Endothelial cell (in vitro differentiated cells): ENCODE measurements around the gene COL19A1. TPM values are rescaled to one million over a fixed set of nuclear protein-coding genes. Genes with fewer than 3 reads are reported as not detected.

Experiments
- DNase-seq: peaks from one replicate; pipeline ENCODE4 v3.0.0; 2021; ENCODE audit warnings: low spot score
- H3K27ac Mint-ChIP-seq: one replicate; pipeline ENCODE4 v1.8.0; 2021; ENCODE audit warnings: mixed read lengths, inconsistent platforms; ENCODE audit not compliant: unreplicated experiment
- H3K27me3 Mint-ChIP-seq: one replicate; pipeline ENCODE4 v1.8.0; 2021; ENCODE audit warnings: mild to moderate bottlenecking, moderate library complexity, mixed read lengths, inconsistent platforms; ENCODE audit not compliant: unreplicated experiment
- H3K36me3 Mint-ChIP-seq: one replicate; pipeline ENCODE4 v1.8.0; 2021; ENCODE audit warnings: mild to moderate bottlenecking, low read depth, mixed read lengths, inconsistent platforms; ENCODE audit not compliant: unreplicated experiment
- H3K4me1 Mint-ChIP-seq: one replicate; pipeline ENCODE4 v1.8.0; 2021; ENCODE audit warnings: mild to moderate bottlenecking, mixed read lengths, inconsistent platforms; ENCODE audit not compliant: unreplicated experiment
- H3K4me3 Mint-ChIP-seq: one replicate; pipeline ENCODE4 v1.8.0; 2021; ENCODE audit warnings: mild to moderate bottlenecking, mixed read lengths, inconsistent platforms; ENCODE audit not compliant: unreplicated experiment
- H3K9me3 Mint-ChIP-seq: one replicate; pipeline ENCODE4 v1.8.0; 2021; ENCODE audit warnings: mixed read lengths, inconsistent platforms; ENCODE audit not compliant: unreplicated experiment
- total RNA-seq: library from RNA; stranded (reverse); fragmentation: NEBNext Ultra II Directional; extraction: Animal tissue kit (Norgen Biotek cat#: 25700); gene quantifications from one replicate; pipeline ENCODE4 v1.2.1, GENCODE V29; 2021; ENCODE audit not compliant: unreplicated experiment
- TF ChIP-seq, protein P1 (sequence below): fragments of 200-600 bp; sonication (generic); IDR thresholded peaks from one replicate; pipeline ENCODE4 v1.5.0; 2021; ENCODE audit warnings: antibody characterized with exemption; ENCODE audit not compliant: unreplicated experiment

The COL19A1 gene
- total RNA-seq, 1 donor from 2014 or later: 0.33 TPM

DNA sequence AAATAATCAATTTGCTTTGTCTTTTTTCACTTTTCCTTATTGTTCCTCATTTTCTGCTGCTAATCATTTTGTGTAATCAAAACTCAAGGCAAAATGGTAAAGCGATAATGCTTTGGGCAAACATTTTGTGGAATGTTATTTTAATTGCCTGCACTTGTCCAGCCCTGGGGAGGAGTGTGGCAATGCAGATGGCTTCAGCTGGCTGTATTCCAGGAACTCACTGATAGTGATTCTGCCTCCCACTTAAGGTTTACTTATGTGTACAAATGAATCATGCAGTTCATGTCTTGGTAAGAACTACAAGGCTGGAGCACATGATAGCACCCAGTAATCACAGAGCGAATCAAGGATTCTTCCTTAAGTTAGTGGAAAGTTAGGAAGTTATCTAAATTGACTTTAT lies 107.8 kb downstream of the COL19A1 start:
- TF ChIP-seq, protein P1, sequence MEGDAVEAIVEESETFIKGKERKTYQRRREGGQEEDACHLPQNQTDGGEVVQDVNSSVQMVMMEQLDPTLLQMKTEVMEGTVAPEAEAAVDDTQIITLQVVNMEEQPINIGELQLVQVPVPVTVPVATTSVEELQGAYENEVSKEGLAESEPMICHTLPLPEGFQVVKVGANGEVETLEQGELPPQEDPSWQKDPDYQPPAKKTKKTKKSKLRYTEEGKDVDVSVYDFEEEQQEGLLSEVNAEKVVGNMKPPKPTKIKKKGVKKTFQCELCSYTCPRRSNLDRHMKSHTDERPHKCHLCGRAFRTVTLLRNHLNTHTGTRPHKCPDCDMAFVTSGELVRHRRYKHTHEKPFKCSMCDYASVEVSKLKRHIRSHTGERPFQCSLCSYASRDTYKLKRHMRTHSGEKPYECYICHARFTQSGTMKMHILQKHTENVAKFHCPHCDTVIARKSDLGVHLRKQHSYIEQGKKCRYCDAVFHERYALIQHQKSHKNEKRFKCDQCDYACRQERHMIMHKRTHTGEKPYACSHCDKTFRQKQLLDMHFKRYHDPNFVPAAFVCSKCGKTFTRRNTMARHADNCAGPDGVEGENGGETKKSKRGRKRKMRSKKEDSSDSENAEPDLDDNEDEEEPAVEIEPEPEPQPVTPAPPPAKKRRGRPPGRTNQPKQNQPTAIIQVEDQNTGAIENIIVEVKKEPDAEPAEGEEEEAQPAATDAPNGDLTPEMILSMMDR: no peak
- Mint-ChIP-seq H3K4me1 (peaks cover 2% of the 10 kb centered on the region), H3K27ac (no peak overlapping the region), H3K9me3 (no peaks in the 10 kb centered on the region), H3K36me3 (no peaks in the 10 kb centered on the region), H3K27me3 (no peaks in the 10 kb centered on the region), H3K4me3 (no peak overlapping the region)
- no peak for DNase-seq

DNA sequence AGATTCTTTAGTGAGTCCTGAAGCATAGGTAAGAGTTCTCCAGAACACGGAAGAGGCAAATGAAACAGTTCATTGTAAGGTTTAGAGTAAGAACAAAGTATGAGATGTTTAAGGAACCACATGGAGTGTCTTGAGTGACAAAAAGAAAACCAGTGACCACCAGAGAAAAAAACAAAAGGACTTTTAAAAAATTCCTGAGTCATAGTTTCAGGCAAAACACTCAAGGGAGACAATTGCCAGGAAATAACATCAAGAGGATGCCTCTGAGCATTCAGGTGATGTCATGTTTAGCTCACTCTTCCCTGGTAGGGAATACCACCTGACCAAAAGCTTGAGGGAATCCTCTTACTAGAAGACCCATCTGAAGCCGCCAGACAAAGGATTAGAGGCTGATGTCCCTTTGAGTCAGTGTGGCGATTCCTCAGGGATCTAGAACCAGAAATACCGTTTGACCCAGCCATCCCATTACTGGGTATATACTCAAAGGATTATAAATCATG lies 110.3 kb downstream of the COL19A1 start:
- Mint-ChIP-seq H3K27me3 (no peaks in the 10 kb centered on the region), H3K4me1 (peaks cover 2% of the 10 kb centered on the region), H3K4me3 (no peak overlapping the region), H3K27ac (no peak overlapping the region), H3K9me3 (no peaks in the 10 kb centered on the region), H3K36me3 (no peaks in the 10 kb centered on the region)
- TF ChIP-seq, protein P1: no peak
- no peak for DNase-seq

DNA sequence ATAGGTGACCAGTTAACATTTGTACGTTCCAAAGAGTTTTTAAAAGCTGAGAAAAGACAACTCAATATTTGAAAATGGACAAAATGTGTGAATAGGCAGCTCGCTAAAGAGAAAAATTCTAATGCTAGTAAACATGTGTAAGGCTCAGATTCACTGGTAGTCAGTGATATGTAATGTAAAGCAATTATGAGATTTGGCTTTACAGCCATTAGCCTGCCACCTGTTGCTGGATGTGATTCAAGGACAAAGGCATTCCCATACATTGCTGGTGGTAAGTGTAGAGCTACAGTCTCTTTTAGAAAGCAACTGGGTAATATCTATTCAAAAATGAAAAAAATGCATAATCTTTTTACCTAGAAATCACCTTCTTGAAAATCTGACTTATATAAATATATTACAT lies 114.3 kb downstream of the COL19A1 start:
- DNase-seq: no peak
- no peaks in the 10 kb centered on the region for H3K27me3 Mint-ChIP-seq
- H3K27ac Mint-ChIP-seq: no peak overlapping the region
- no peaks in the 10 kb centered on the region for H3K4me1 Mint-ChIP-seq
- TF ChIP-seq, protein P1: no peak
- no peak overlapping the region for H3K4me3 Mint-ChIP-seq
- no peaks in the 10 kb centered on the region for H3K36me3 Mint-ChIP-seq
- no peaks in the 10 kb centered on the region for H3K9me3 Mint-ChIP-seq

DNA sequence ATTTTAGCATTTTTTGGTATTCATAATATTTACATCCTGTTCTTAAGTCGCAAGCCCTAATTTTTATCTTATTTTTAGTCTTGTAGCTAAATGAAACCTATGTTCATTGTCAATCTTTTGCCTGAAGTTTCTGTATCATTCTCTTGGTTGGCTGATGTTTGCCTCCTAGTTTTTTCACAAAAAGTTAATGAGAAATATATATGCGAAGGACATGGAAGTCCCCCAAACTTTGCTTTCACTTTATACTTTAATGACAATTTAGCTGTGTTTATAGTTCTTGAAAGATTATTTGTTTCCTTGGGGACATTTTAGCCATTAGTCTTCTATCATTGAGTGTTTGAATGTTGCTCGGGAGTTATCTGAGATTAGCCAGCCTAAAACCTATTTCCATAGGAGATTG lies 118.2 kb downstream of the COL19A1 start:
- Mint-ChIP-seq H3K27me3 (no peaks in the 10 kb centered on the region), H3K9me3 (no peaks in the 10 kb centered on the region), H3K4me3 (no peak overlapping the region), H3K27ac (no peak overlapping the region), H3K4me1 (no peaks in the 10 kb centered on the region), H3K36me3 (no peaks in the 10 kb centered on the region)
- no peak for DNase-seq
- TF ChIP-seq, protein P1: no peak

DNA sequence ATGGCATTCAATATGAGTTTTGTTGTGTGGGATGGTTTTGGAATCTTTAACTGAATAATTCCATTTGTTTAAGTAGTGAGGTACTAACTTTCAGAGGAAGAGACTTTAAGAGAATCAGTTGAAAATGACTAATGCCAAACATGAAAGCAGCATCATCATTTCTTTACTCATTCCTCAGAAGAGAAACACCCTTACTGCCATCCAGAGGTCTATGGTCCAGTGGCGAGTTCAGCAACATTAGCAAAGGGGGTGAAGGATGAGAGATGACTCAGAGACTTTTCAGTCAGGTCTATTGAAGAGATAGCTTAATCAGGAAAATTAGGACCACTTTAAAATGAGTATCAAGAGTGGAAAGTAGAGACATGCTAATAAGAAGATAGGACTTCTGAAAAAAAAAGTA lies 118.8 kb downstream of the COL19A1 start:
- H3K4me1 Mint-ChIP-seq: no peaks in the 10 kb centered on the region
- H3K27me3 Mint-ChIP-seq: no peaks in the 10 kb centered on the region
- no peak for DNase-seq
- H3K9me3 Mint-ChIP-seq: no peaks in the 10 kb centered on the region
- TF ChIP-seq, protein P1: no peak
- H3K27ac Mint-ChIP-seq: no peak overlapping the region
- H3K36me3 Mint-ChIP-seq: no peaks in the 10 kb centered on the region
- no peak overlapping the region for H3K4me3 Mint-ChIP-seq
